PFSK-1 (cell line): ENCODE data around the gene SF3A1.

Source experiments
- FOXP2 ChIP-seq: optimal IDR thresholded peaks from 2 replicates; pipeline ENCODE3; 2011; ENCODE audit warnings: borderline replicate concordance, control low read depth, inconsistent platforms; ENCODE audit not compliant: insufficient read depth; ENCODE audit errors: extremely low read length, extremely low read depth
- POLR2AphosphoS5 ChIP-seq: IDR thresholded peaks from 2 replicates; pipeline ENCODE4 v1.6.1; 2012; ENCODE audit warnings: low read depth, mild to moderate bottlenecking, control low read depth, low read length, moderate library complexity
- REST ChIP-seq, 2 experiments: IDR thresholded peaks; 2 replicates each; pipeline versions ENCODE4 v1.6.1 to v1.8.0; 2011 to 2012; ENCODE audit warnings: low read depth in 2 of 2, low read length in 2 of 2, control low read depth in 1 of 2, inconsistent platforms in 1 of 2, mild to moderate bottlenecking in 1 of 2, moderate library complexity in 1 of 2; ENCODE audit not compliant: insufficient read depth in 1 of 2
- SIN3A ChIP-seq: IDR thresholded peaks from 2 replicates; pipeline ENCODE4 v1.6.1; 2012; ENCODE audit warnings: mild to moderate bottlenecking, low read length, moderate library complexity, borderline replicate concordance; ENCODE audit not compliant: insufficient read depth
- TAF1 ChIP-seq: IDR thresholded peaks from 2 replicates; pipeline ENCODE4 v1.6.1; 2012; ENCODE audit warnings: low read length, control low read depth, borderline replicate concordance; ENCODE audit not compliant: insufficient read depth

Gene SF3A1

GRCh38 chr22:30400159-30400558 is 43.5 kb upstream of the SF3A1 start:
- no peak for TF ChIP-seq POLR2AphosphoS5
- no peak for TF ChIP-seq TAF1

DNA sequence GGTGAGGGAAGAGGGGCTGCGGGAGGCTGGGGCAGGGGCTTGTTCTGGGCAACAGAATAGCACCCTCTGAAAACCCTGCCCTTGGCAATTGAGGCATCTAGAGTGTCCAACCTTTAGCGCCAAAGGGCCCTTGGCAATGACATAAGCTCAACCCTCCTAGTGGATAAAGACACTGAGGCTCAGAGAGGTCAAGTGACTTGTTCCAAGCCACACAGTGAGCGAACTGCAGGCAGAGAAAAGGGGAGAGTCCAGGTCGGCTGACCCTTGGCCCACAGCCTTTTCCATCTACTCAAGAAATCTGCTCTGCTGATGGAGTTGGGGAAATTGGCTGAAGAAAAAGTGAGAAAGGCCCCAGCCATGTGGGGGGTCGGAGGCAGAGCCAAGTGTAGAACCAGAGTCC is 43.0 kb upstream of the SF3A1 start:
- TF ChIP-seq TAF1: no peak
- no peak for TF ChIP-seq FOXP2
- TF ChIP-seq REST (IDR thresholded peaks at IDR 0.05; ENCODE audit: insufficient read depth in 1 of 2, low read depth in 2 of 2, low read length in 2 of 2): no peak
- TF ChIP-seq SIN3A: no peak
- TF ChIP-seq POLR2AphosphoS5: no peak

DNA sequence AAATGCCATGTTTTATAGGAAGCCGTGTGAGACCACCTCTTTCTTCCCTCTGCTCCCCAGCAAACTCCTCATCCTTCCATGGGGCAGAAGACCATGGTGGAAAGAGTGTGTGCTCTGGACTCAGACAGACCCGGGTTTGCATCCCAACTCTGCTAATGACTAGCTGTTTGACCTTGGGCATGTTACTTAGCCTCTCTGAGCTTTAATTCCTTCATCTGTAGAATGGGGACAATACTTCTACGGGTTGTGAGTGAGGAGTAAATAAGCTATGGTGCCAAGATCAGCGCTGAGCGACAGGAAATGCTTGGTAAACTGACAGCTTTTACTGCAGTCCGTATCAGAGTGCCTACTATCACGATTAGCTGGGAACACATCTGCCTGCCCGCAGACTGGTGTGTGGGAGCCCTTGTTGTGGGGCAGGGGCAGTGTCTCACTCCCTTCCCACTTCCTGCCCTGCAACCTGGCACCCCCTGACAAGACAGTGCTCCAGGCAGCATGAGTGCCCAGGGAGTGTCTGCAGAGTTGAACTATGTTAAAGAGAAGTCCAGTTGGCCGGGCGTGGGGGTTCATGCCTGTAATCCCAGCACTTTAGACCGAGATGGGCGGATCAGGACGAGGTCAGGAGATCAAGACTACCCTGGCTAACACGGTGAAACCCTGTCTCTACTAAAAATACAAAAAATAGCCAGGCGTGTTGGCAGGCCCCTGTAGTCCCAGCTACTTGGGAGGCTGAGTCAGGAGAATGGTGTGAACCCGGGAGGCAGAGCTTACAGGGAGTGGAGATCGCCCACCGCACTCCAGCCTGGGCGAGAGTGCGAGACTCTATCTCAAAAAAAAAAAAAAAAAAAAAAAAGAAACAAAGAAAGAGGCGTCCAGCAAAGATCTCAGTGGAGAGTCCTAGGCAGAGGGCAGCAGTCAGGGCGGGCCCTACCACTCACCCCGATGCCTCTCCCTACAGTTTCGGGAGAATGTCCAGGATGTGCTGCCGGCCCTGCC is 42.3 kb upstream of the SF3A1 start:
- TF ChIP-seq REST (IDR thresholded peaks at IDR 0.05; ENCODE audit: insufficient read depth in 1 of 2, low read depth in 2 of 2, low read length in 2 of 2) (no peak), TAF1 (no peak), SIN3A (no peak), POLR2AphosphoS5 (no peak), FOXP2 (no peak)

GRCh38 chr22:30397656-30398635 is 41.3 kb upstream of the SF3A1 start:
- TF ChIP-seq POLR2AphosphoS5 (no peak), SIN3A (no peak), REST (IDR thresholded peaks at IDR 0.05; ENCODE audit: insufficient read depth in 1 of 2, low read depth in 2 of 2, low read length in 2 of 2) (no peak), FOXP2 (no peak), TAF1 (no peak)

GRCh38 chr22:30396871-30397655 is 40.4 kb upstream of the SF3A1 start, which contains the start of gene SEC14L2:
Gene SEC14L2, plus strand, starts transcription at chr22:30397018. Its CDS starts 99 bp downstream, at chr22:30397117.
- TF ChIP-seq POLR2AphosphoS5 (peak; percentile 42; the same call in 1 of the 2 replicates), FOXP2 (no peak)
